ENCODE data around the gene VEGFD. TPM values are rescaled to one million over a fixed set of nuclear protein-coding genes. Genes with fewer than 3 reads are reported as not detected.

Gene VEGFD
- total and polyA plus RNA-seq, 2 of the 13 experiments (the other 11 are each of a cell fraction or from before 2014, with no cell fraction given) = 0.11 to 0.35 TPM

- Histone ChIP-seq H3K4me3 (replicated peaks in 1 of 3; ENCODE audit: insufficient read depth in 1 of 3, low read depth in 2 of 3, low read length in 3 of 3) (no peak overlapping the region), H3K36me3 (replicated peaks in 1 of 2; ENCODE audit: control insufficient read depth in 1 of 2, insufficient read depth in 2 of 2, low read length in 2 of 2) (peaks cover 0 to 3% of the 10 kb centered on the region in 2 experiments; a peak in 1 of 5 replicates), H3K27me3 (ENCODE audit: control insufficient read depth in 1 of 2, insufficient read depth in 2 of 2, low read length in 2 of 2) (no peaks in the 10 kb centered on the region), H3K9ac (ENCODE audit: insufficient read depth, low read depth, low read length) (no peak overlapping the region), H3K4me1 (ENCODE audit: insufficient read depth, low read length) (no peaks in the 10 kb centered on the region), H3K9me3 (ENCODE audit: low read length) (no peaks in the 10 kb centered on the region), H3K4me2 (ENCODE audit: low read depth, low read length) (no peak overlapping the region), H2AFZ (ENCODE audit: low read length) (no peak overlapping the region), H4K20me1 (ENCODE audit: insufficient read depth, low read length) (no peaks in the 10 kb centered on the region), H3K79me2 (ENCODE audit: insufficient read depth, low read length) (no peaks in the 10 kb centered on the region), H3K27ac (ENCODE audit: extremely low read length, insufficient read depth, low read length) (no peak overlapping the region)
- POLR2A ChIA-PET = no interaction called here
- WGBS (ENCODE audit: low lambda C conversion rate) = 100% methylated on average over 2 of the region's 4 CpGs
- CTCF ChIA-PET (ENCODE audit: low intra/inter-chr PET ratio, low total read pairs) = no interaction called here
- BruUV-seq (replicated peaks) = no TSS peak
- intact Hi-C loops (cut with micrococcal nuclease; ENCODE audit: unreplicated experiment) (no loop called here), in situ Hi-C loops (cut with HindIII; ENCODE audit: extremely low pct_ligation_motif_present, low pct_unique_long_range_greater_than_20kb) (no loop called here)
- FAIRE-seq = no peak
- no peak for DNase-seq (ENCODE audit: low spot score)
- TF ChIP-seq ZNF576 (CRISPR knock-in tag; IDR thresholded peaks at IDR 0.05) (no peak), ATF2 (CRISPR knock-in tag; IDR thresholded peaks at IDR 0.05) (no peak)
- no peak for ATAC-seq
These were observed 62.8 kb downstream of the VEGFD start for GRCh38 chrX:15321447-15321846.

GRCh38 chrX:15320297-15320696, 63.9 kb downstream of the VEGFD start:
- Histone ChIP-seq H3K4me2 (ENCODE audit: low read depth, low read length) (no peak overlapping the region), H3K4me1 (ENCODE audit: insufficient read depth, low read length) (no peaks in the 10 kb centered on the region), H4K20me1 (ENCODE audit: insufficient read depth, low read length) (no peaks in the 10 kb centered on the region), H3K27ac (ENCODE audit: extremely low read length, insufficient read depth, low read length) (no peak overlapping the region), H2AFZ (ENCODE audit: low read length) (no peak overlapping the region), H3K4me3 (replicated peaks in 1 of 3; ENCODE audit: insufficient read depth in 1 of 3, low read depth in 2 of 3, low read length in 3 of 3) (no peak overlapping the region), H3K36me3 (replicated peaks in 1 of 2; ENCODE audit: control insufficient read depth in 1 of 2, insufficient read depth in 2 of 2, low read length in 2 of 2) (peaks cover 0 to 3% of the 10 kb centered on the region in 2 experiments; a peak in 1 of 5 replicates), H3K79me2 (ENCODE audit: insufficient read depth, low read length) (no peaks in the 10 kb centered on the region), H3K27me3 (ENCODE audit: control insufficient read depth in 1 of 2, insufficient read depth in 2 of 2, low read length in 2 of 2) (no peaks in the 10 kb centered on the region), H3K9ac (ENCODE audit: insufficient read depth, low read depth, low read length) (no peak overlapping the region), H3K9me3 (ENCODE audit: low read length) (no peaks in the 10 kb centered on the region)
- no TSS peak for BruUV-seq (replicated peaks)
- FAIRE-seq (no peak), ATAC-seq (no peak), DNase-seq (ENCODE audit: low spot score) (no peak)
- in situ Hi-C loops (cut with HindIII; ENCODE audit: extremely low pct_ligation_motif_present, low pct_unique_long_range_greater_than_20kb) (no loop called here), intact Hi-C loops (cut with micrococcal nuclease; ENCODE audit: unreplicated experiment) (no loop called here)
- ChIA-PET POLR2A (no interaction called here), CTCF (ENCODE audit: low intra/inter-chr PET ratio, low total read pairs) (no interaction called here)
- 95% methylated on average over 4 of the region's 4 CpGs for WGBS (ENCODE audit: low lambda C conversion rate)
- TF ChIP-seq NFYC (CRISPR knock-in tag; IDR thresholded peaks at IDR 0.05) = no peak
- no peak for TF ChIP-seq NCOA5 (CRISPR knock-in tag; IDR thresholded peaks at IDR 0.05)
- no peak for TF ChIP-seq PHF20 (CRISPR knock-in tag; IDR thresholded peaks at IDR 0.05)
- TF ChIP-seq ZNF276 (CRISPR knock-in tag; IDR thresholded peaks at IDR 0.05; ENCODE audit: low read depth) = no peak
- TF ChIP-seq HNRNPK (IDR thresholded peaks at IDR 0.05; ENCODE audit: low read depth, low read length, poor library complexity, severe bottlenecking) = no peak
- TF ChIP-seq SRY (CRISPR knock-in tag; IDR thresholded peaks at IDR 0.05) = no peak
- TF ChIP-seq ZNF205 (CRISPR knock-in tag; IDR thresholded peaks at IDR 0.05) = no peak
- no peak for TF ChIP-seq ZNF747 (CRISPR knock-in tag; IDR thresholded peaks at IDR 0.05; ENCODE audit: borderline replicate concordance)
- TF ChIP-seq SNAPC4 (CRISPR knock-in tag; IDR thresholded peaks at IDR 0.05) = no peak
